ENCODE measurements around the gene CLIC1.

GRCh38 chr6:31761343-31761742, 25.0 kb upstream of the CLIC1 start:
- TF ChIP-seq EZH2 (IDR thresholded peaks at IDR 0.05; ENCODE audit: borderline replicate concordance, low read length) (no peak), CTCF (conservative IDR thresholded peaks at IDR 0.05 in 1 of 2, IDR thresholded peaks at IDR 0.05 in 1 of 2; ENCODE audit: extremely low read depth in 1 of 2, insufficient read depth in 1 of 2, low read depth in 1 of 2, low read length in 2 of 2) (no peak)

Data from mammary epithelial cell (primary cell).